NCI-H1436 (cell line): ENCODE measurements around the gene TMEM86B.

Experiments used
- DNase-seq: peaks from one replicate; lab custom pipeline; 2025; lab: John Stamatoyannopoulos, UW

The TMEM86B gene

DNA sequence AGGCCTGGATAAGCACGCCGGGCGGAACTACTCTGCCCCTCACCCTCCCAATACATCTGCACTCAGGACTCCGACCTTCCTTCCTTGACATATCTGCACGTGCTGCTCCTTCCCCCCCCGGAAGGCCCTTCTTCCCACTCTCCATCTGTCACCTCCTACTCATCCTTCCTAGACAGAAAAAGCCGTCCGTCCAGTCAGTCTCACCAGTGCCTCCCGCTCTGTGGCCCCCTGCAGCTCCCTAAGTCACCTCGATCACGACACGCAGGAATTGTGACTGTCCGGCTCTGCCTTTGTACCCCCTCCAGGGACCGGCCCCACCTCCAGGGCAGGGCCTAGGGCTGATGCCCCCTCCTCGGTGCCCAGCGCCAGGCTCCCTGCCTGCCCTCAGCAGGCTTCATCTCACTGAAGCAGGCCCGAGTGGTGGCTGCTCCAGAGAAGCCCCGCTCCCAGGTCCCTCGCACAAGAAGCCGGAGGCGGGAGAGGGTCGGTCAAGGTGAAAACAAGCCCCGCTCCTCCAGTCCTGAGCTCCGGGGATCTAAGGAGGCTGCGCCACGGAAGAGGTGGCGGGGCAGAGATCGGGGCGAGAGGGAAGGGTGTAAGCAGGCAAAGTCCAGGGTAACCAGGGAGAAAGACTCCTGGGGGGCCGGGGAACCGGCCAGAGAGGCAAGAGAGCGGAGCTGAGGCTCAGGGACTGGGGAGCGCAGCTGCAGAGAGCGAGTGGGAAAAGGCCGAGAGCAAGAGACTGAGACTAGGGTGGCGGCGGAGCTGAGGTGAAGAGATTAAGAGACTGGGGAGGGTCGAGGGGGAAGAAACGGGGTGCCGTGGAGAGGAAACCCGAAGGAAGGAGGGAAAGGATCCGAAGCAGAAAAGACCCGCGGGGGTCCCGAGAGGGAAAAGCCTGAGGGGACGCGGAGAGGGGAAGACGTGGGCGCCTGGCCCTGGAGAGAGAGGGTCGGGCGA, 29.2 kb upstream of the TMEM86B start:
- no peak for DNase-seq

DNA sequence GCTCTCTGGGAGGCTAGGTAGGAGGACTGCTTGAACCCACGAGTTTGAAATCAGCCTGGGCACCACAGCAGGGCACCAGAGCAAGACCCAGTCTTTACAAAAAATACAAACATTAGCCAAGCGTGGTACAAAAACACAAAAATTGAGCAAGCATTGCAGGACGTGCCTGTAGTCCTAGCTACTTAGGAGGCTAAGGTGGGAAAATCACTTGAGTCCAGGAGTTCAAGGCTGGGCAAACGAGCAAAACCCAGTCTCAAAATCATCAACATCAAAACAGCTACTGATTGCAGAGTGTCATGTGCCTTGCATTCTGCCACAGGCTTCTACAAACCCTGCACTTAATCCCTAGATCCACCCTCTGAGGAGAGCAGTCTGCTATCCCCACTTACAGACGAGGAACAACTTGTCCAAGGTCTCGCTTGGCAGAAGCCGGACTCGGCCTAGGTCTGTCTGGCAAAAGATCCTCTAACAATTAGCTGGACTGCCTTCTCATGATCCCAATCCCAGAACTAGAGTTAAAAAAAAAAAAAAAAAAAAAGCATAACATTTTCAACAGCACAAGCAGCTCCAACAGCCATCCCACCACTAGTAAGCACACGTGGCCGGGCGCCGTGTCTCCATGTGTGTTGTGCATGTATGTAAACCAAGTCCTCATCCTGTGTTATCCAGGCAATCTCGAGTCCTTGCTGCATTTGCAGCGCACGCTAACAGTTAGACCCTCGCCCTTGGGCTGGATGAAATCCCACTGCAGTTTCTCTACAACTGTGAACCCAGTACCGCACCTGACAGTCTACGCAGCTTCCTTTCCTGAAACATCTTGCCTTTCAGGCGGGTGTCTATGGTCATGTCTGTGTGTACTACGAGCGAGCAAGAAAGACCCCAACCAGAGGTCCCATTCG, 28.2 kb upstream of the TMEM86B start:
- no peak for DNase-seq

DNA sequence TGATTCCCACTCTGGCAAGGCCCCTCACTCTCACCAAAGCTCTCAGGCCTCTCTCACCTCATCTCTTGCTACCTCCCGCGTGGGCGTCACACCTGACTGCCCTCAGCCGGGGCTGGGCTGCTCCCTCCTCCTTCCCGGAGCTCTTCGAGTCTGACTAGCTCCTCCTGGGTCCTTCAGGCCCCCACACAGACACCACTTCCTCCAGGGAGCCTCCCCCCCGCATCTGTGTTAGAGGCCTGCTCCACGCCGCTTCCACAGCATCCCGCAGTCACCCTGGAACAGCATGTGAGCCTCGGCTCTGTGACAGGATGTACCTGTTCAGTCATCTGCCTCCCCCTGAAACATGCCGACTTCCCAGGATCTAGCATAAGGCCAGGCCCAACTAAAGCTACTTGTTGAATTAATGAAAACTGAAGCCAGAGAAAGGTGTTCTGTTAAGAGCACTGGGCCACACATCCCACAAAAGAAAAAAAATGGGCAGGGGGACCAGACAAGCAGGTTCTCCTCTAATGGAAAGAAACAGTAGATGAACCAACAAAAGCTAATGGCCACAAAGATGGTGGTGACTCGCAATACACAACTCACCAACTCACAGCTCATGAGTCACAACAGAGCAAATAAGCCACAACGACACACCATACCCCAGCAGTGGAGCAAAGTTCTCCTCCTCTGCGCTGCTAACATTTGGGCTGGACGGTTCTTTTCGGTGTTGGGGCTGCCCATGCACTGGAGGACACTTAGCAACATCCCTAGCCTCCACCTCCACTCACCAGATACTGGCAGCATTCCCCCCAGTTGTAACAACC, 27.3 kb upstream of the TMEM86B start:
- no peak for DNase-seq

DNA sequence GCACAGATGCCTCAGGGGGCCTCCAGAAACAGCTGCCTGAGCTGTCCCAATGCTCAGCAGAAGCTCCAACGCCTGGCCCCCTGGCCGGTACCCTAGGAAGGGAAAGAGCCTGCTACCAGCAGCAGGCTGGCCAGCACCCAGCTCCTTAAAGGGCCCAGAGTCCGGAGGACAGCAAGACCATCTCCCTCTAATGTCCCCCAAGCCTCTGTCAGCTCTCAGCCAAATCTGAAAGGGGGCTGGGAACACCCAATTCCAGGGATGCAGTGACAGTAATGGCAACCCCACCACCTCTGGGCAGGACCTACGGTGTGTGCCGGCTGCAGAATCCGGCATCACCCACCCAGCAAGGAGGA, 26.0 kb upstream of the TMEM86B start:
- no peak for DNase-seq

DNA sequence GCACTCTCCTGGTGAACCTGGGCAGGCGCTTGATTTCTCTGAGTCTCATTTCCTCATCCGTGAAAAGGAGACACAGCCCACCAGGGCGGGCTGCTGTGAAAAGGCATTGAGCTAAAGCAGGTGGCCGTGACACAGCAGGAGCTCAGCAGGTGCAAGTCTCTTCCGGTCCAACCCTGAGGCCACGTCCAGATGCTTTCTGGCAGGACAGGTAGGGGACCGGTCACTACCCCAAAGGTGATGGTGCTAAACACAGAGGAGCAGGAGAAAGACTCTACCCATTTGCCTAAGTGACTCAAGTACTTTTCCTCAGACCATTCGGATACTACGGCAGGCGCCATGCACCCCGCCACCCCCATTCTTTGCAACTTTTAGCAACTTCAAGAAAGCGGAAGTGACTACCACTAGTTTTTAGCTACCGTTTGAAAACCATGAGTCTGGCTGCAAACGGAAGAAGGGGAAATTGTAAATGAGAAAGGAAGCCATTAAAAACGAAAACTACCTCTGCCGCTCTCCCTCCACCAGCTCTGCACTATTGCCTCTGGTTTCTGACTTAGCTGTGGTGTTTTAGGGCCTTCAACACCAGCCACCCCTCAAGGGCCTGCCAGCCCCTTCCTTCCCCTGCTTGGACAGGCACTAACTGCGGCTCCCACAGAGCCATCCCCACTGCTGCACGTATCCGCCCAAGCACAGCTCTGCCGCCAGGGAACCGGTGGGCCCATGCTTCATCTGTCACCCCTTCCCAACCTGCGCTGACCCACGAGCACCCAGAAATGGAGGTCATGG, 25.5 kb upstream of the TMEM86B start:
- DNase-seq, result no peak

DNA sequence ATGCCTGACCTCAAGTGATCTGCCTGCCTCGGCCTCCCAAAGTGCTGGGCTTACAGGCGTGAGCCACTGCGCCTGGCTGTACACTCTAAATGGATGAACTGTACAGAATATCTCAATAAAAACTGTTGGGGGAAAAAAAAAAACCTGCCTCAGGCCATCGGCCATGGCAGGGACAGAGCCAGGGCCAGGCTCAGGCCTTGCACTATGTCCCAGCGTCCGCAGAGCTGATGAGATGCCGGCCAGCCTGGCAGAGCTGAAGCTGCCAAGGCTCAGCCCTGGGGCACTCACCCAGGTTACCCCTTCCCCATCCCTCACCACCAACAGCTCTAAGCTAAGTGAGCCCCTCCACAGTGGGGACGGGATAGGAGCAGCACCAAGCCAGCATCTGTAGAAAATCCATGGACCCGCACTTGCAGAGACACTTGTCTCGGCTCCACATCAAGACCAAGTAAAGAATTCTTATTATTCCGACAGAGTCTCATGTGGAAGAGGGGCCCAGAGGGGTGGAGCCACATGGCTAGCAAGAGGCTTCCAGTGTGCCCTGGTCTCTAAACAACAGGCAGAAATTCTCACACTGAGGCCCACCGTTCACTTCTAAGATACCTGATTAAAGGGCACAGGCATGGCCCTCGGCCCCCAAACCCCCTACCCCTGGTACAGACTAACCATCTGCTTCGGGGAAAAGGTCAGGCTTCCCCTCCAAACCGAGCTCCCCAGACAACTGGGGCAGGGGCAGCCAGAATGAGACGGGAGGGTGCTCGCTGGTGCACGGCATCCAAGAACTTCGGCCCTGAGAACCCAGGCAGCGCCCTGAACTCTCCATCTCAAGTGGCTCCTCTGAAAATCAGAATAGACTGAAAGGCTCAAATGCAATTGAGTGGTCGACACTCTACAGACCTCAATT, 24.4 kb upstream of the TMEM86B start:
- no peak for DNase-seq

DNA sequence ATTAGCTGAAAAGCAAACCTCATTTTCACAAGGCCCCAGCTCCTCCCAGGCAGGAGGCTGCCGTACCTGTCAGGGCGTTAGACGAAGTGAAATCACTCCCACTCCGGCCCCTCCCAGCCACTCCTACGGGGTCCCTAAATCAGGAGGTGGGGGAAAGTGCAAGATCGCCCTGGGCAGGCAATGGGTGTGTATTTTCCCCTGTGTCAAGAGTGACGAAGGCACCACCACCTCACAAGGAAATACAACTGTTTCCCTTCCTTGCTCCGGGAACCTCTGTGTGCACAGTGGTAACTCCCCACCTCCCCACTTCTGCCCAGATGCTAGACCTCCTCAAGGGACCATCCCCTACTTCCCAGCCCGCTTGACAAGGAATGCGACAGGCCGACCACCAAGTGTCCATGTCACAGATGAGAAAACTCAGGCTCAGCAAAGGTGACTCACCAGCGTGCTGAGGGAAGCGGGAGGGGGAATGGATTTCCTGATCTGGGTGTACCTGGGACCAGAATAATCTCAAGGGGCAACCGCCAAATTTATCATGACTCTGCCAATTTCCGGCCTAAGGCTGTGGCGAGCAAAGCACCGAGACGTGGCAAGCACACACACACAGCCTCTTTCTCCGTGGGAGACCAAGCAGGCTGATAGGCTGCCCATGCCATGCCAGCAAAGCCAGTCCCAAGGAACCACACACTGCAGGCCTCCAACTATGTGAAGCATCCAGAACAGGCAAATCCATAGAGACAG, 22.9 kb upstream of the TMEM86B start:
- DNase-seq, result no peak

DNA sequence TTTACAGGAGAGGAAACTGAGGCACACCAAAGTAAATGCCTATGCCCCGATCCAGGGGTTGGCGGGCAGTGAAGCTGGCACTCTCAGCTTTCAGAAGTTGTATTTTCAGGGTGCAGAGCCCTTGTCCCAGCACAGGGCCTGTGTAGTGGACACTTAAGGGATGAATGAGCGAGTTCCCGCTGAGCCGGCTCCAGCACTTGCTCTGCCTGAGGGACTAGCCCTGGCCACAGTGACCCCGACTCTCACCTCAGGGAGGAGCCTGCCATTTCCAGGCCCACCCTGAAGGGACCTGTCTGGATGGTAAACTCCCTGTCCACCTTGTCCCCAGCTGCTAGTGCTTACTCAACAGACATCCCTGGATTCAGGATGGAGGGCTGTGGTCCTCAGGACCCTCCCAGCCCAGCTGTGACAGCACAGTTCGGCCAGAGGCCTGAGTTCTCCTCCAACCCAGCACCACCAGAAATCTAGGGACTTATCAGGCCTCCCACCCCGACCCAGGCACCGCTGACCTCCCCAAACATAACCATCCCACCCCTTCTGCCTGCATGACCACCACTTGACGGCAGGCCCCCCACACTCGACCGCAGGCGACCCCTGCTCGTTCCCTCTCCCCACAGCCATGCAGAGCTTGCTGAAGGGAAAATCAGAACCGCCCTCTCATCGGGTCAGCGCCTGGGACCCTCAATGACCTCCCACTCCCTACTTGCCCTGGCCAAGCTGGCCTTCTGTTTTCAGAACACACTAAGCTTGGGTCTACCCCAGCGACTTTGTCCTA, 21.9 kb upstream of the TMEM86B start:
- DNase-seq, result no peak

DNA sequence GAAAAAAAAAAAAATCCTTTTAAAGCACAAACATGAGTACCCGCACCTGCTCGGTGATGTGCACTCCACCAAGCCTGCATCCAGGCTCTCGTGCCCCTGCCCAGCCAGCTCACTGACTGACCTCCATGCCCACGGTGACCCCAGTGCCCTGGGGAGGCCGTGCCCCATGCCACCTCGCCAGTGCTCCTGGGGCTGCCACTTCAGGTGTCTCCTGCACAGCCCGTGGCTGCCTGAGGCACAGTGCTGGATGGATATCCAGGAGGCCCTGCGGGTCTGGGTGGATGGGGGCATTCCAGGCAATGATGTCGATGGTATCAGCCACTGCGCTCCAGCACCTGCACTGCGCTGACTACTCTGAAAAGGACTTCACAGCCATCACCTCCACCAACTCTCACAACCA, 21.3 kb upstream of the TMEM86B start:
- no peak for DNase-seq

DNA sequence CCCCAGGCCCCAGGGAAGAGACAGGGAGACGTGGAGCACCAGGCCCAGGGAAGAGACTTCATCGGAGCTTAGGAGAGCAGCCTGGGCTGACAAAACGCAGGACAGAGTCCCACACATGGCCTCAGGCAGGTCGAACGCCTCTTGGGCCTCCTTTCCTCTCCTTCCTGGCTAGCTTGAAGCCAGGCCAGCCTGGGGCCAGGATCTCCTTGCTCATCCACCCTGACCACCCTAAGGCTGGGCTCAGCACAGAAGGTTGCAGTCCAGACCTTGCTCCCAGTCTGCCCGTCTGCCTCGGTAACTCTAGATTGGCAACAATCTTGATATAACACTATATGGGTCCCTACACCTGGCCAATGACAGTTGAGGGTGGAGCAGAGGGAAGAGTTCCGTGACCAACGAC, 20.1 kb upstream of the TMEM86B start:
- DNase-seq, result no peak

DNA sequence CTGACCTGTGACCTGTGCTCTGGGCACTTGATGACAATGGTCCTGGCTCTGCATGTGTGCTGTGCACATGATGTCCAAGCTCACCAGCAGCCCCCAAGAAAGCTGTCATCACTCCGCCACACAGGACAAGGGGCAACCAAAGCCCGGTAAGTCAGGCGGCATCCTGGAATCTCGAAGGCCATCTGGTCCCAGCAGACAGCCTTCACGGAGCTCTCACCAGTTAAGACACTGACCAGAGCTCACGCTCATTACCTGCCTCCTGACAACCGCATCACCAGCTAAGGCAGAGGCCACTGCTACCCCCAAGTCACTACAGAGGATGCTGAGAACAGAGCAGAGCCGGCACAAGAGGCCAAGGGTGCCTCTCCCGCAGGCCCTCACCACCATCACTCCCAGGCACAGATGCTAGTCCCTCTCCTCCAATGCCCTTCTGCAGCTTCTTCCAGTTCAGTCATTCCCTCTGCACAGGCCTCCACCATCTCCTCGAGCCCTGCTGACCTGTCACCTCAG, 19.7 kb upstream of the TMEM86B start:
- DNase-seq, result no peak

DNA sequence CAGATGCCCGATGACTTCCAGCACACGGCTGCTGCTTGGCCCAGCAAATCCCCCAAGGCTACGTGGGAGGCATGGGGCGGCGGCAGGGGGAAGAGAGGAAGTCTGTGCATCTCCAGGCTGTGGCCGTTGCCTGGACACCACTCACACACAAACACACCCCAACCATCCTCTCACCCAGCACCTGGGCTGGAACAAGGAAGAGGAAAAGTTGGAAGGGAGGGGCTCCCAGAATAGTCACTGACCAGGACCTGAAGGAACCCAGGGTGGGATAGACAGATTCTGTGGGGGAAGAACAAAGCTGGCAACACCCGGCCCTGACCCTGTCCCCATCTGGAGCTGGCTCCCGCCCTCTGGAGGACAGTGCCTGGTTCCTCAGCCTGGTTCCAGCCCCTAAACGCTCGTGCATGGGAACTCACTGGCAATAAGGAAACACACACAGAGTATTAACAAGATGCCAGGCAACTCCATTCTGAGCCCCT, 19.1 kb upstream of the TMEM86B start:
- no peak for DNase-seq

DNA sequence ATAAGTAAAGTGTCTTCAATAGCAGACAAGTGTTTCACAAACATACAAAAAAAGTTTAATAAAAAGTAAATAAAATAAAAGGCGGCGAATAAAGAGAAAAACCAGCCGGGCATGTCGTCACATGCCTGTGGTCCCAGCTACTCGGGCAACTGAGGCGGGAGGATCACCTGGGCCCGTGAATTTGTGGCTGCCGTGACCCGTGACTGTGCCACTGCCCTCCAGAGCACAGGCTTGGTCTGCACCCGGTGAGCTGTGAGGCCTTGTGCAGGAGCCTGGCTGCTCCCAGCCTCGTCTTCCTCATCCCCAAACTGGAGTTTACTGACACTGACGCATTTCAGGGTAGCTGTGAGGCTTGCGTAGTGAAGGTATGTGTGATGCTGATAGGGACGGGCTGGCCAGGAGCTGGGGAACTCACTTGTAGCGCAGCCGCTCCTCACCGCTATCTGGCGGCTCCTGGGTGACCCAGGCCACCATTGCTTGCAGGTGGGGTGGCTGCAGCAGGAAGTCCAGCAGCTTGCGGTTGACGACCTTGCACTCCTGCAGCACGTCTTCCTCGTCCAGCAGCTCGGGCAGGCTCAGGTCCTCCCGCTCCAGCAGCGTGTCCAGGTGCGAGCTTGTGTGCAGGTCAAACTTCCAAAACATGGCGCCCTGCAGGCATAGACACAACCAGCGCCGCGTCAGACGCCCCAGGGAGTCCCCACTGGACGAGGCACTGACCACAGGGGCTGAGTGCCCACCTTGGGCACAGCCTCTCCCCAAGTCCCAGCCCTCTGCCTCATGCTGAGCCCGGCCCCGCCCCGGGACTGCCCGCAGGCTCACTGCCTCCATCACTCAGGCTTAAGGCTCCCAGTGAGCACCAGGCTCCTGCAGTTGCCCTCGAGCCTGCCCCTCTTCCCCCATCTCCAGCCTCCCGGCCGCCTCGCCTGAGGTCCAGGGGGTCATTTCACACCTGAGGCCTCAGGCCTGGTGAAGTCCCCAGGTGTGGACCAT, 18.2 kb upstream of the TMEM86B start:
- no peak for DNase-seq

DNA sequence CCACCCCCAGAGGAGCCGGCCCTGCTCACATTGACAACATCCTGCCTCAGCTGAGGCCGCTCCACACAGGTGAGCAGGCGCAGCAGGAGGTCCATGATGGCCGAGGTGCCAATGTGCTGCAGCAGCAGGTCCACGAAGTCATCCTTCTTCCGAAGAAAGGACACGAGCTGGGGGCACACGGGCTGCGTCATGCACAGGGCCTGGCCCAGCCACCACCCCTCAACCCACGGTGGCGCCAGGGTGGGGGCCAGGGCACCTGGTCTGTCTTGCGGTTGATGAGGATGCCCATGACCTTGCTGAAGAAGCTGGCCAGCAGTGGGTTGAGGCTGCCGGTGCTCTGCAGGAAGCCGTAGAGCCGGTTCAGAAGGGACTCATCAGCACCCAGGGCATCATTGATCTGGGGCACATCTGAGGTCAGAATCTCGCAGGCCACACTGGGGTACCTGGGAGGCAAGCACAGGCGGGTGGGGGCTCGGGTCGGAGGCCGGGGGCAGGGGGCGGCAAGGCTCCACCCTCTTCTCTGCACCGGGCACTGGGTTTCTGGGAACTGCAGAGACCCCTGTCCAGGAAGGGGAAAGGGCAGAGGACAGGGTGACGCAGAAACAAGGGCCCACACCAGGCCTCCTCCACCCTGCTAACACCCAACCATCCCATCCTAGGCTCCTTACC, 16.8 kb upstream of the TMEM86B start:
- no peak for DNase-seq

DNA sequence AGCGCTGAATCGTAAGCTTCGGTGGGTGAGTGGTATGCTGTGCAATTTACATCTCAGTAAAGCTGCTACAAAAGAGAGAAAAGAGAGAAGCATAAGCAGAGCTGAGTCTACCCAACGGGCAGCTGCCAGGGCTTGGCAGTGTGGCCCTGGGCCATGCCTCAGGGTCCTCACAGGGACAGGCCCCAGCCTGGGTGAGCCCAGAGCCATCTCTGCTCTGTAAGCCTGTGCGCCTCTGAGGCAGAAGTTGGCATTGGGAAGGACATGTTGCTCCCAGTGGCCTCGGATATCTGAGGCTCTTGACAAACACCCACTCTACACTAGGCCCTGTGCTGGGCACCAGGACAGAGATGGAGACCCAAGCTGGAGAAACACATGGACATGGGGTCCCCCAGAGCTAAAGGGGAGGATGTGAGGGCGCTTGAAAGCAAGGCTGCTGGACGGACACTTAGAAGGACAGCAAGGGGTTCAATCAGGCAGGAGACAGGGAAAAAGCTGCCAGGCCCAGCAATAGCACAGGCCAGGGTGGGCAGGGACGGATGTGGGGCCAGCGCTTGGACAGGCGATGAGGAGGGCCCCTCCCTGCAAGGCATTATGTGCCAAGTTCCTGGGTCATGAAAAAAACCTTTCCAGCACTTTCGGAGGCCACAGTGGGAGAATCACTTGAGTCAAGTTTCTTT, 15.6 kb upstream of the TMEM86B start:
- no peak for DNase-seq

DNA sequence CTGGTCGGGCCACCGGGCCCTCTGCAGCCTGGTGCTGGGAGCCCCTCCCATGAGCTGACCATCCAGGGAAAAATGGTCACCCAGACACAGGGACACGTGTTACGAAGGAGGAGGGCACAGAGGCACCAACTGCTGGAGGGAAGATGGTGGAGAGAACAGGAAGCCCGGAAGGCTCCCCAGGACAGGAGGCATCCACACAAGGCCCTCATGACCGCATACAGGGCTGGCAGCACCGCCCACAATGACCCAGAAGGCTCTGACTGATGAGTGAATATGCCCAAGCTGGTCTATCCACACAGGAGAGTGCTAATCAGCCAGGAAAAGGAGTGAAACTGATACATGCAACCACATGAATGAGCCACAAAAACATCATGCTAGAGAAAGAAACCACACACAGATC, 14.0 kb upstream of the TMEM86B start:
- DNase-seq, result no peak
